ENCODE results near the gene COL5A2. TPM values are rescaled to one million over a fixed set of nuclear protein-coding genes. Genes with fewer than 3 reads are reported as not detected.

The COL5A2 gene
- total RNA-seq, 2 experiments from 2014 or later = 3.1 to 4.7 TPM

DNA sequence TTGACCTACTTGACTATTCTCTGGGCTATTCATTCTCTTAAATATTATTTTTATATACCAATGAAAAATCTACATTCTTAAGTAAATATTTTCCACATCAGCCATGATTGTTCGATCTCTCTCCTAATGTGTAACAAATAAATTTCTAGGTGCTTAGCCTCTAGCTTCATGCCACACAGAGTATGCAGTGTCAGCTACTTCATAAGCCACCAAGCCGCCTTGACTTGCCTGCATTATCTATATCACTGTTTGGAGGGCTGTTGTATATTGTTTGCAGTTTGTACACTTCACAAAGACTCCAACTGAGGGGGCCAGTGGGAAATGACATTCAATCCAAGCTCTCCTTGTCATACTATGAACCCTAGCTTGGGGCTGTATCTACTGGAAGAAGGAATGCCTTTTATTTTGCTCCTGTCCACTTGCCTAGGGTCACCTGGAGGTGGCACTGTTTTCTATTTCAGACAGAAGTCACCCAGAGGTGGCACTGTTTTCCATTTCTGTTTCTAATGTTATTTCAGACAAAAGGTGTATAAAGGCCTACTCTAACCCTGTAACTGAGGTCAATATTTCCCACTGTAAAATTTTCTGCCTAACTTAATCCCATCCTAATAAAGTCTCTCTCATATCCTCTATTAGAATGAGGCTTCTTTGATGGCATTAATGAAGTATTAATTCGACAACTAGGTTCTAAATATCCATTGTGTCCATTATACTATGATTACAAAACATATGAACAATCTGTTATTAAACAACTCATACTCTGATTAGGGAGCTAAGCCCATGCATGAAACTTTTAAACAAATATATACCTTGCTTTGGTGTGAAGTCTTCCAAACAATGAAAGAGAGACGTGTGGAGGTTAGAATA is 36.4 kb downstream of the COL5A2 start:
- CTCF ChIA-PET = interaction anchor here (0.6 to 3.5 kb wide), 42 partner anchors 9 to 788 kb away, joined by 3 to 53 read pairs (median 4); no protein-coding TSS in a partner anchor
- no peak overlapping the region for H3K4me3 Mint-ChIP-seq
- H3K4me1 Mint-ChIP-seq (ENCODE audit: low read depth) = peaks cover 3% of the 10 kb centered on the region
- H3K36me3 Mint-ChIP-seq (ENCODE audit: low read depth) = no peaks in the 10 kb centered on the region
- DNase-seq = peak; percentile 68
- no peaks in the 10 kb centered on the region for H3K9me3 Mint-ChIP-seq
- intact Hi-C loops (cut with micrococcal nuclease) = loop anchor here (1.0 to 2.0 kb wide), 7 partner anchors 28 to 619 kb away; no protein-coding TSS in a partner anchor
- H3K27me3 Mint-ChIP-seq (ENCODE audit: low read depth) = no peaks in the 10 kb centered on the region
- H3K27ac Mint-ChIP-seq = no peak overlapping the region

GRCh38 chr2:189138800-189139199 is 40.8 kb downstream of the COL5A2 start:
- CTCF ChIA-PET = no interaction called here
- Mint-ChIP-seq H3K9me3 (no peaks in the 10 kb centered on the region), H3K27me3 (ENCODE audit: low read depth) (no peaks in the 10 kb centered on the region), H3K4me1 (ENCODE audit: low read depth) (peaks cover 3% of the 10 kb centered on the region), H3K36me3 (ENCODE audit: low read depth) (no peaks in the 10 kb centered on the region), H3K4me3 (no peak overlapping the region), H3K27ac (no peak overlapping the region)
- DNase-seq = no peak
- intact Hi-C loops (cut with micrococcal nuclease) = no loop called here

- no peaks in the 10 kb centered on the region for H3K27me3 Mint-ChIP-seq (ENCODE audit: low read depth)
- H3K36me3 Mint-ChIP-seq (ENCODE audit: low read depth) = no peaks in the 10 kb centered on the region
- DNase-seq = no peak
- no peaks in the 10 kb centered on the region for H3K9me3 Mint-ChIP-seq
- CTCF ChIA-PET = no interaction called here
- no peak overlapping the region for H3K27ac Mint-ChIP-seq
- intact Hi-C loops (cut with micrococcal nuclease) = no loop called here
- H3K4me3 Mint-ChIP-seq = no peak overlapping the region
- H3K4me1 Mint-ChIP-seq (ENCODE audit: low read depth) = no peaks in the 10 kb centered on the region
Measured at GRCh38 chr2:189137519-189137918, 42.0 kb downstream of the COL5A2 start.

DNA sequence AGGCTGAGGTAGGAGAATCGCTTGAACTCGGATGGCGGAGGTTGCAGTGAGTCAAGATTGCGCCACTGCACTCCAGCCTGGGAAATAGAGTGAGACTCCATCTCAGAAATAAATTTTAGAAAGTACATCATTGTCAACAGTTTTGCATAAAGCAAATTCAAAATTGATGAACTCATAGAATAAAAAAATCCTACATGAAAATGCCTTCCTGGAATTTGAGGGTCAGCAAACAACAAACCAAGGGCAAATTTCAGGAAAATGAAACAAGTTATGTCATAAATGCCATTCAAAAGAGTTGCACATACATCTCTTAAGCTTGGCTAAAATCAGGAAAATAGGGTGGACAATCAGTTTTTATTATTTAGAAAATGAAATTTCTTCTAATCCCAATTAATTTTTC is 45.1 kb downstream of the COL5A2 start:
- Mint-ChIP-seq H3K9me3 (no peaks in the 10 kb centered on the region), H3K4me1 (ENCODE audit: low read depth) (no peaks in the 10 kb centered on the region), H3K27me3 (ENCODE audit: low read depth) (no peaks in the 10 kb centered on the region), H3K36me3 (ENCODE audit: low read depth) (no peaks in the 10 kb centered on the region), H3K27ac (no peak overlapping the region), H3K4me3 (no peak overlapping the region)
- intact Hi-C loops (cut with micrococcal nuclease) = no loop called here
- DNase-seq = no peak
- CTCF ChIA-PET = interaction anchor here (0.9 to 2.1 kb wide), 3 partner anchors 9 to 43 kb away, joined by 3 to 10 read pairs (median 4); no protein-coding TSS in a partner anchor

- H3K36me3 Mint-ChIP-seq (ENCODE audit: low read depth) = no peaks in the 10 kb centered on the region
- CTCF ChIA-PET = interaction anchor here (1.2 kb wide), 1 partner anchor 216 kb away, joined by 3 read pairs; no protein-coding TSS in a partner anchor
- intact Hi-C loops (cut with micrococcal nuclease) = no loop called here
- DNase-seq = no peak
- H3K27me3 Mint-ChIP-seq (ENCODE audit: low read depth) = no peaks in the 10 kb centered on the region
- no peak overlapping the region for H3K27ac Mint-ChIP-seq
- H3K4me1 Mint-ChIP-seq (ENCODE audit: low read depth) = no peaks in the 10 kb centered on the region
- no peak overlapping the region for H3K4me3 Mint-ChIP-seq
- H3K9me3 Mint-ChIP-seq = no peaks in the 10 kb centered on the region
Measured at GRCh38 chr2:189131991-189132390, 47.6 kb downstream of the COL5A2 start.

DNA sequence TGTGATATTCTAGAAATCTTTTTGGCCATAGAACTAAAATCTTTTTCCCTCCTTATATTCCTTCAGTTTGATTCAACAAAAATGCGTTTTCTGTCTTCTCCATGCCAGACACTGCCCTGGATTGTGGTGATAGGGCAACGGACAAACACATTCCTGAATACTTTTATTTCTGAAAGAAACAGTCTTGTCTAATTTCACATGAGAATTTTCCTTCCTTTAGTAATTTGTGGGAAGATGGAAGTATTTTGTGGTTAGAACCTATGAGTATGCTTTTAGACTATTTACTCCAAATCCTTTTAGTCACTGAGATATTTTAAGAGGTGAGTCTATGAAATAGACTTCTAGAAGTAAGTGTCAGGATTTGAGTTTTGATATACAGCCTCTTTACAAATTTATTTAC is 49.6 kb downstream of the COL5A2 start:
- H3K9me3 Mint-ChIP-seq = no peaks in the 10 kb centered on the region
- H3K4me3 Mint-ChIP-seq = no peak overlapping the region
- no peaks in the 10 kb centered on the region for H3K36me3 Mint-ChIP-seq (ENCODE audit: low read depth)
- no peak for DNase-seq
- H3K27ac Mint-ChIP-seq = no peak overlapping the region
- H3K27me3 Mint-ChIP-seq (ENCODE audit: low read depth) = no peaks in the 10 kb centered on the region
- H3K4me1 Mint-ChIP-seq (ENCODE audit: low read depth) = no peaks in the 10 kb centered on the region
- CTCF ChIA-PET = interaction anchor here (1.8 to 2.6 kb wide), 2 partner anchors 13 to 36 kb away, joined by 8 to 16 read pairs; no protein-coding TSS in a partner anchor
- intact Hi-C loops (cut with micrococcal nuclease) = no loop called here

GRCh38 chr2:189128970-189129369 is 50.6 kb downstream of the COL5A2 start:
- H3K4me1 Mint-ChIP-seq (ENCODE audit: low read depth) = no peaks in the 10 kb centered on the region
- DNase-seq = no peak
- intact Hi-C loops (cut with micrococcal nuclease) = no loop called here
- H3K27ac Mint-ChIP-seq = no peak overlapping the region
- no peaks in the 10 kb centered on the region for H3K27me3 Mint-ChIP-seq (ENCODE audit: low read depth)
- CTCF ChIA-PET = interaction anchor here (2.6 kb wide), 1 partner anchor 14 kb away, joined by 16 read pairs; no protein-coding TSS in a partner anchor
- H3K4me3 Mint-ChIP-seq = no peak overlapping the region
- no peaks in the 10 kb centered on the region for H3K9me3 Mint-ChIP-seq
- H3K36me3 Mint-ChIP-seq (ENCODE audit: low read depth) = no peaks in the 10 kb centered on the region

GRCh38 chr2:189127756-189128155 is 51.8 kb downstream of the COL5A2 start:
- CTCF ChIA-PET = interaction anchor here (0.8 kb wide), 1 partner anchor 32 kb away, joined by 3 read pairs; no protein-coding TSS in a partner anchor
- intact Hi-C loops (cut with micrococcal nuclease) = no loop called here
- H3K4me3 Mint-ChIP-seq = no peak overlapping the region
- H3K36me3 Mint-ChIP-seq (ENCODE audit: low read depth) = no peaks in the 10 kb centered on the region
- DNase-seq = no peak
- no peaks in the 10 kb centered on the region for H3K4me1 Mint-ChIP-seq (ENCODE audit: low read depth)
- H3K27ac Mint-ChIP-seq = no peak overlapping the region
- no peaks in the 10 kb centered on the region for H3K9me3 Mint-ChIP-seq
- no peaks in the 10 kb centered on the region for H3K27me3 Mint-ChIP-seq (ENCODE audit: low read depth)

- Mint-ChIP-seq H3K9me3 (no peaks in the 10 kb centered on the region), H3K4me3 (no peak overlapping the region), H3K27ac (no peak overlapping the region), H3K4me1 (ENCODE audit: low read depth) (peaks cover 3% of the 10 kb centered on the region), H3K36me3 (ENCODE audit: low read depth) (no peaks in the 10 kb centered on the region), H3K27me3 (ENCODE audit: low read depth) (no peaks in the 10 kb centered on the region)
- no peak for DNase-seq
- intact Hi-C loops (cut with micrococcal nuclease) = no loop called here
- CTCF ChIA-PET = interaction anchor here (1.4 kb wide), 1 partner anchor 13 kb away, joined by 3 read pairs; no protein-coding TSS in a partner anchor
Measured at GRCh38 chr2:189125195-189125594, 54.4 kb downstream of the COL5A2 start.

DNA sequence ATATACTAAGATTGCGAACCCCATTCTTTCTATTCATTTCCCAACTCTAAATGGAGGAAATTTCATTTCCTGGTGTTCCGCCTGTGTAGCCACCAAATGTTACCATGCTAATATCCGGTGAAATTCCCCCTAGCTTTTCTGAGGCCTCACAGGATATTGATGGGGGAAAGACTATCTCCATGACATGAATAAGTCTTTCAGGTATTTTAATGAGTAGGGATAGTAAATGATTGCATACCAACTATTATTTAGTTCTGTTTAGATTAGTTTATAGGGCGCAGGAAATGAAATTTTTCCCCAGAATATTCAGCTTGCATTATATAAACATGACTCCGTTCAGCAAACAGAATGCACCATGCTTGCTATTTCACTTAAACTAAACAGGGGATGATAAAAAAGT is 55.4 kb downstream of the COL5A2 start:
- CTCF ChIA-PET = no interaction called here
- peaks cover 3% of the 10 kb centered on the region for H3K4me1 Mint-ChIP-seq (ENCODE audit: low read depth)
- H3K27me3 Mint-ChIP-seq (ENCODE audit: low read depth) = no peaks in the 10 kb centered on the region
- no peak overlapping the region for H3K27ac Mint-ChIP-seq
- DNase-seq = no peak
- no peaks in the 10 kb centered on the region for H3K36me3 Mint-ChIP-seq (ENCODE audit: low read depth)
- intact Hi-C loops (cut with micrococcal nuclease) = no loop called here
- no peak overlapping the region for H3K4me3 Mint-ChIP-seq
- H3K9me3 Mint-ChIP-seq = no peaks in the 10 kb centered on the region

DNA sequence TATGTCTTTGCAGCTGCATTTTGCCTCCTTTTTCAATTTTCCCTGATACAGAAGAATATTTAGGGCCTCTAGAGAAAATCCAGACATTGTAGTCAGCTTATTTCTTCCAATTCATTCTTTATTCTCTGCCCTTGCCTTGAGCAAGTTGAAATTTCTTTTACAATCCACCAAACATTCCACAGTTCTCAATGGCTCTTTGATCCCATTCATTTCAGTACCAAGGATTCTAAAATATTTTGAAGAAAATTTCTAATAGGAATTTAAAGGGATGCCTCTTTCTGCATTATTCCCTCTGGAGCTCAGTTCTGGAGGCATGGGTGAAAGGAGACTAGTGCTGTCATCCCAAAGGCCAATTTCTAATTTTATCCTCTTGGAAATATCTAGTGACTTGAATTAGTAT is 61.2 kb downstream of the COL5A2 start:
- CTCF ChIA-PET = interaction anchor here (1.3 to 4.2 kb wide), 2 partner anchors 24 kb away, joined by 5 to 24 read pairs; no protein-coding TSS in a partner anchor
- intact Hi-C loops (cut with micrococcal nuclease) = no loop called here
- Mint-ChIP-seq H3K9me3 (no peaks in the 10 kb centered on the region), H3K4me1 (ENCODE audit: low read depth) (peaks cover 24% of the 10 kb centered on the region), H3K4me3 (no peak overlapping the region), H3K27me3 (ENCODE audit: low read depth) (no peaks in the 10 kb centered on the region), H3K27ac (no peak overlapping the region), H3K36me3 (ENCODE audit: low read depth) (no peaks in the 10 kb centered on the region)
- no peak for DNase-seq

- Mint-ChIP-seq H3K27me3 (ENCODE audit: low read depth) (no peaks in the 10 kb centered on the region), H3K27ac (peak overlapping the region; percentile 56), H3K36me3 (ENCODE audit: low read depth) (no peaks in the 10 kb centered on the region), H3K4me3 (no peak overlapping the region), H3K4me1 (ENCODE audit: low read depth) (peaks cover 24% of the 10 kb centered on the region), H3K9me3 (no peaks in the 10 kb centered on the region)
- CTCF ChIA-PET = interaction anchor here (0.7 to 4.2 kb wide), 4 partner anchors 23 to 295 kb away, joined by 3 to 24 read pairs (median 3); no protein-coding TSS in a partner anchor
- intact Hi-C loops (cut with micrococcal nuclease) = no loop called here
- DNase-seq = no peak
Measured at GRCh38 chr2:189116979-189117378, 62.6 kb downstream of the COL5A2 start.

Measured in activated naive CD4-positive, alpha-beta T cell treated with anti-CD3 and anti-CD28 coated beads for 36 hours (primary cell).